ENCODE results near the gene FTCD. TPM values are rescaled to one million over a fixed set of nuclear protein-coding genes. Genes with fewer than 3 reads are reported as not detected.

The FTCD gene
- total RNA-seq, 1 donor: 0.43 TPM

- DNase-seq (ENCODE audit: low read depth): peak; percentile 76
- no peak for TF ChIP-seq CTCF (IDR thresholded peaks at IDR 0.05; ENCODE audit: insufficient read depth, low read depth, low read length)
- H3K4me3 ChIP-seq (ENCODE audit: low read depth, low read length): no peak overlapping the region
Observed at GRCh38 chr21:46128106-46128932, 27.1 kb downstream of the FTCD start.

GRCh38 chr21:46127239-46128105 lies 27.9 kb downstream of the FTCD start:
- DNase-seq (ENCODE audit: low read depth): no peak
- no peak overlapping the region for H3K4me3 ChIP-seq (ENCODE audit: low read depth, low read length)
- TF ChIP-seq CTCF (IDR thresholded peaks at IDR 0.05; ENCODE audit: insufficient read depth, low read depth, low read length): no peak

GRCh38 chr21:46126309-46127238 lies 28.8 kb downstream of the FTCD start:
- H3K4me3 ChIP-seq (ENCODE audit: low read depth, low read length): no peak overlapping the region
- DNase-seq (ENCODE audit: low read depth): no peak
- no peak for TF ChIP-seq CTCF (IDR thresholded peaks at IDR 0.05; ENCODE audit: insufficient read depth, low read depth, low read length)

- no peak for TF ChIP-seq CTCF (IDR thresholded peaks at IDR 0.05; ENCODE audit: insufficient read depth, low read depth, low read length)
- DNase-seq (ENCODE audit: low read depth): no peak
- no peak overlapping the region for H3K4me3 ChIP-seq (ENCODE audit: low read depth, low read length)
Observed at GRCh38 chr21:46125846-46126301, 29.5 kb downstream of the FTCD start.

- no peak for TF ChIP-seq CTCF (IDR thresholded peaks at IDR 0.05; ENCODE audit: insufficient read depth, low read depth, low read length)
- H3K4me3 ChIP-seq (ENCODE audit: low read depth, low read length): no peak overlapping the region
Observed at GRCh38 chr21:46124926-46125845, 30.2 kb downstream of the FTCD start.

More at GRCh38 chr21:46124926-46125845, 30.2 kb downstream of the FTCD start:
- no peak for DNase-seq (ENCODE audit: low read depth)
